HG02852 (cell line): ENCODE measurements around the gene KDM4C.

ENCODE experiments used
- ATAC-seq: cut with Tn5 transposase; IDR thresholded peaks from one replicate; pipeline ENCODE4 v1.9.1; 2021; ENCODE audit warnings: mild to moderate bottlenecking, moderate library complexity; ENCODE audit not compliant: unreplicated experiment

The KDM4C gene

GRCh38 chr9:6961845-6962522, 204.2 kb downstream of the KDM4C start:
- ATAC-seq, result no peak

DNA sequence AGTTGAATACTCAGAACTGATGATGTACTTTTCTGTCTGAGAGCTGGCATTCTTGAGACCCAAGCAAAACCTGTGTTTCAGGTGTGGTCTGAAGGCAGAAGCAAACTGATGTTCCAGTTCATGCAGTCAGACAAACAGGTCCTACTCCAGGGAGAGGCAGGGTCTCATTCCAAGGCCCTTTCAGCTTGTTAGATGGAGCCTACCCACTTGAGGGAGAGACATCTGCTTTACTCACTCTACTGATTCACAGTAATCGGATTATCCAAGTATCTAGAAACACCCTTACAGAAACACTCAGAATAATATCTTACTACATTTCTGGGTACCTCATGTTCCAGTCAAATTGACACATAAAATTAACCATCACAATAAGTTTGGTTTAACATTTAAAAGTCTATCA, 207.8 kb downstream of the KDM4C start:
- ATAC-seq, result no peak

- no peak for ATAC-seq
Observed at GRCh38 chr9:6968271-6968670, 210.5 kb downstream of the KDM4C start.

DNA sequence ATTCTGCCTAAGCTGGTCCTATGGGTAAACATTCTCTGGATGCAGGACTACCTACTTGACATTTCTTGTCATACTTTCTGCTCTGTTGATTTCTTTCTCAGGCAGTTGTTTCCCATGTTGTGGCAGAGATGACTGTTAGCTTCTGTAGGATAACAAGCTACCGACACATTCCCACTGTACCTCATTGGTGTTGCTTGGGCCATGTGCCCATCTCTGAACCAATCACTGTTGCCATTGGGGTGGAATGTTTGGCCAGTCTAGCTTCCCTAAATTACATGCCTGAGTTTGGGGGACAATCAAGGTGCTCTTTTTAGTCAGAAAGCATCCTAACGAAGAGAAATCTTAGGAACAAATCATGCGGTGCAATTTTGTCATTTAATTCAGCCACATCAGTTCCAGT, 212.0 kb downstream of the KDM4C start:
- no peak for ATAC-seq

GRCh38 chr9:6973089-6973488, 215.3 kb downstream of the KDM4C start:
- ATAC-seq, result no peak

DNA sequence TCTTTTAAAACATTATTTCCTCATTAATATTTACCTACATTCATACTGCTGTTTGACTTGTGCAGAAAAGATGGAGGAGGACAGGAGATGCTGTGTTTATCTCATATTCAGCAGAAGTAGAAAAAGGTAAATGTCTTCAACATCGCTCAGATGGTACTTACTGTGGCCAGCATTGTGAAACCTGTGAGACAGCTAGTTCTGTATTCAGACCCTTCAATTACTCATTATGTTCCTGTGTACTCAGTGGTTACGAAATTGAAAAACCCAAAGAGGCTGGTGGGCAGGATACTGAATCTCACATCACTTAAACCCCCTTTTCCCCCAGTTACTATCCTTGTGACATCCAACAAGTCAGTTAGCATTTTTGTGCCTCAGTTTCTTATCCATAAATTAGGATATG, 216.0 kb downstream of the KDM4C start:
- peak; percentile 99 for ATAC-seq

DNA sequence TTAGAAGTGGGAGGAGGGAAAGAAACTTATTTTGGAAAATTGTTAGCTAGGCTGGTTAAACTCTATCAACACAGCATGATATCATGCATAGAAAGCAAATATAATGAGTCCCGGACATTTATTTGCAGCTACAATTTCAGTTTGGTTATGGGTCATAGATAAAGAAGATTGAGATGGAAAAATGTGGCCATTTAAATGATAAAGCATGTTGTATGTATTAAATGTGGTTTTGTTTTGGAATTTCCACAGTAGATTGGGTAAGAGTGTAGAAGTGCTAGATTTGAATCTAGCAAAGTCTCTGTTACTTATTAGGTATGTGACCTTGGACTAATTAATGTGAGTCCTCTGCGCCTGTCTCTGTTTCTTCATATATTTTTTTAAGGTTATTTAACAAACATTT, 217.4 kb downstream of the KDM4C start:
- ATAC-seq, result no peak

GRCh38 chr9:6977761-6978160, 220.0 kb downstream of the KDM4C start:
- no peak for ATAC-seq

DNA sequence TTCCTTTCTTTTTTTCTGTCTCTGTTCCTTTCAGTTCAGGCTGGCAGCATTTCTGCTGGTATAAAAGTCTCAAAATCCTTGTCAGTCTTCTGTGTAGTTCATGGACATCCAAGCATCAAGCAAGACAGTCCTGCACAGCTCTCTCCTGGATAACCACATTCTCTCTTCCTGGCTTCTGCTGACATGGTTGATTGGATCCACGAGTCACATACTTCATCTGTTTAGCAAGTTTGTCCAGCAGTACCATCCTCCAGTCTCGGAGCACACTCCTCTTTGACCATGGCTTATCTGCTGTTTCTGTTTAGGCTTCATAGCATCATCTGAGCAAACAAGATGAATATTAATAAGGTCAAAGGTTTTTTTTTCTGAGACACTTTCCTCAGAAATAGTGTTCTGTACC, 220.8 kb downstream of the KDM4C start:
- ATAC-seq, result no peak

DNA sequence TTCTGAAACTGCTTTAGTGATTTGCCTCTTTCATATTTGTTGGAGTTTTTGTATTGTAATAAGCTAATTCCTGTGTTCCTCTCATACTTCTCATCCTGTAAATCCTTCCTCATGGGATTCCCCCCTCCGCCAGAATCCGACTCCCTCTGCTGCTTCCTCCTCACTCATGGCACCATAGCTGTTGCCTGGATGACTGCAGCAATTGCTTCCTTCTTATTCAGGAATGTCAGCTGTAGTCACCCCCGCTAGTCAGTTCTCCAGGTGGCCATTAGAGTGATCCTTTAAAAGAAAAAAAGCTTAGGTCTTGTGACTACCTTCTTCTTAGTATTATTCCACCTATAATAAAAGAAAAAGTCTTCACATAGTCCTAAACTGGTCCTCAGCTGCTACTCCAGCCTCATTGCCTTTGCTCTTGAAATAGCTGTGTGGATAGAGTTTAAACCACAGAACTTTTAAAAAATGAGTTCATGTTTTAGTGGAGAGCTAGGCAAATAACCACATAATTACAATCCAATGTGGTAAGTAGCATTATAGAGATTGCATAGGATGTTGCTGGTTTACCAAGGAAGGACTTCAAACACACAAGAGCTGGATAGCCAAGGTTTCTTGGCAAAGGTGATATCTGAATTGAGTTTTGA, 227.3 kb downstream of the KDM4C start:
- ATAC-seq, result no peak

- ATAC-seq, result no peak
Observed at GRCh38 chr9:6986141-6986815, 228.5 kb downstream of the KDM4C start.

- ATAC-seq, result no peak
Observed at GRCh38 chr9:6987381-6987780, 229.6 kb downstream of the KDM4C start.

- ATAC-seq, result no peak
Observed at GRCh38 chr9:6991418-6991817, 233.6 kb downstream of the KDM4C start.

DNA sequence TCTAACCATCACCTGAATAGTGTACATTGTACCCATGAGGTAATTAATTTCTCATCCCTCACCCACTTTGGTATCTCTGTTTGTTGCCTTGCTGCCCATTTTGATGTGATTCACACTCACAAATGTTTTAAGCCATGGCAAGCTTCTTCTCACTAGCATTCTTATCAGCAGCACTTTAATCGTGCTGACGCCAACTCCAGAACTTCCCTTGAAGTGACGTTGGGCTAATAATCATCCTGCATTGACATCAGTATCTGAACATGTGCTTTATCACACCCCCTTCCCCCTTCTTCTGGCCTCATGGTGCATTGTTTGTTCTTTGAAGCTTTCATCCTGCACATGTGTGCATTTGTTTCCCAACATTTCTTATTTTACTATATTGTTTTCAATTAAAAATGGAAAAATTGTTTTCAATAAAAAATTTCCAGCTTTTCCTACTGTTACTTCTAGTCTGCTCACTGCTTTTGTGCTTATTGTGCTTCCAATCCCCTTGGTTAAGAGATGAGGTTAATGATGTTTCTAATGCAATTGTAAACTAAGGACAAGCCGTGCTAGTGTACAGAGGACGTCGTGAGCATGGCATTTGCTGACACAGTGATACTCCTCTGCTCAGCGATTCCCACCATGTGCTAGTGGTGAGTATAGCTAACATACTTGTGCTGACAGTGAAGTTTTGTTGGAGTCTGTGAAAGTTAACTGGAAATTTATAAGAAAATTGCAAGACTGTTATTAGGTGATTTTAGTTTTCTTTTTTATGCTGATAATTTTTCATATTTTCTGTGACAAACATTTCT, 238.5 kb downstream of the KDM4C start:
- ATAC-seq, result no peak

- ATAC-seq, result no peak
Observed at GRCh38 chr9:6997330-6997729, 239.6 kb downstream of the KDM4C start.

DNA sequence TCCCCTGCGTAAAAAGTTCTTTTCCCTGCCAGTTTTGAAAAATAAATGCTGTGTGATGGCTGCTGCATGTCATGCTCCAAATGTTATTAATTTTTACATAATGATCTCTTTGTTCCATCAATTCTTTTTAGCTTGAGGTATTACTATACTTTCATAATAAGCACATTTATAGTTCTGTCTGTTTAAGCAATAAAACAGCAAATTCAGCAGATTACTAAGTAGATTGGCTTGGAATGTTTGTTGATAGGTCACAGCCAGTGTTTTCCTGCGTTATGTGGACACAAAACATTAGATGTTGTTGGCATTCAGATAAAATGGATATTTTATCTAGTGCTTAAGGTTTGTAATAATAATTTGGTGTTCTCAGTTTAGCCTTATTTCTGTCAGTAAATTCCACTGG, 242.0 kb downstream of the KDM4C start:
- no peak for ATAC-seq

- ATAC-seq, result no peak
Observed at GRCh38 chr9:7001571-7001970, 243.8 kb downstream of the KDM4C start.

- ATAC-seq, result no peak
Observed at GRCh38 chr9:7003861-7004260, 246.1 kb downstream of the KDM4C start.

GRCh38 chr9:7006417-7006816, 248.6 kb downstream of the KDM4C start:
- no peak for ATAC-seq

- ATAC-seq, result no peak
Observed at GRCh38 chr9:7008411-7008810, 250.6 kb downstream of the KDM4C start.

DNA sequence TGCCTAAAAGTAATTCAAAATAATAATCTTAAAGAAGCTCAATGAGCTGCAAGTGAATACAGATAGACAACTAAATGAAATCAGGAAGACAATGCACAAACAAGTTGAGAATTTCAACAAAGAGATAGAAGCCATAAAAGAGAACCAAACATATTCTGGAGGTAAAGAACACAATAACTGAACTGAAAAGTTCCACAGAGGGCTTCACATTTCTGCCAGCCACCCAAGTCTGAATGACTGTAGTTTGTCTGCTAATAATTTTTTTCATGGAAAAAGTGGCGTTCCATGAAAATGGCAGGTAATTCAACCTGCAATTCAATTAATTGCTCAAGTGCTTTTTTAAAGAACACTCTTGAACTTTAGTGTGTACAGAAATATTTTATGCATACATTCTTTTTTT, 251.3 kb downstream of the KDM4C start:
- no peak for ATAC-seq
